ENCODE data around the gene SIK3.

The SIK3 gene

GRCh38 chr11:117127171-117127901, 29.1 kb upstream of the SIK3 start:
- H3K4me1 ChIP-seq (ENCODE audit: insufficient read depth, low read length), result no peaks in the 10 kb centered on the region
- no peak overlapping the region for H3K9ac ChIP-seq (ENCODE audit: low read depth, low read length)
- DNase-seq (no peak), ATAC-seq (ENCODE audit: insufficient read depth, low read depth) (no peak)
- no peak overlapping the region for H3K4me2 ChIP-seq (ENCODE audit: insufficient read depth, low read length)
- H3K27me3 ChIP-seq (ENCODE audit: insufficient read depth, low read length, poor library complexity), result peaks cover 3% of the 10 kb centered on the region
- H2AFZ ChIP-seq (ENCODE audit: low read depth, low read length), result no peak overlapping the region
- H3K79me2 ChIP-seq (ENCODE audit: insufficient read depth, low read length), result no peaks in the 10 kb centered on the region
- TF ChIP-seq CTCF (IDR thresholded peaks at IDR 0.05; ENCODE audit: borderline replicate concordance, extremely low read depth, low read length, poor library complexity, severe bottlenecking) (no peak), EZH2 (IDR thresholded peaks at IDR 0.05; ENCODE audit: borderline replicate concordance, low read depth, low read length, severe bottlenecking) (no peak)
- no peaks in the 10 kb centered on the region for H3K36me3 ChIP-seq (ENCODE audit: insufficient read depth, low read length)
- no peaks in the 10 kb centered on the region for H3K9me3 ChIP-seq (ENCODE audit: insufficient read depth, low read length, severe bottlenecking)
- no peak overlapping the region for H3K4me3 ChIP-seq (ENCODE audit: low read depth in 1 of 2, low read length in 2 of 2)
- no peak overlapping the region for H3K27ac ChIP-seq (ENCODE audit: low read length)
- no peaks in the 10 kb centered on the region for H4K20me1 ChIP-seq (ENCODE audit: insufficient read depth, low read length)

GRCh38 chr11:117126223-117126965, 28.2 kb upstream of the SIK3 start:
- Histone ChIP-seq H3K4me1 (ENCODE audit: insufficient read depth, low read length) (no peaks in the 10 kb centered on the region), H3K27ac (ENCODE audit: low read length) (no peak overlapping the region), H3K79me2 (ENCODE audit: insufficient read depth, low read length) (no peaks in the 10 kb centered on the region), H4K20me1 (ENCODE audit: insufficient read depth, low read length) (no peaks in the 10 kb centered on the region), H3K9me3 (ENCODE audit: insufficient read depth, low read length, severe bottlenecking) (no peaks in the 10 kb centered on the region), H2AFZ (ENCODE audit: low read depth, low read length) (no peak overlapping the region), H3K27me3 (ENCODE audit: insufficient read depth, low read length, poor library complexity) (peaks cover 3% of the 10 kb centered on the region), H3K4me3 (ENCODE audit: low read depth in 1 of 2, low read length in 2 of 2) (no peak overlapping the region), H3K4me2 (ENCODE audit: insufficient read depth, low read length) (no peak overlapping the region), H3K36me3 (ENCODE audit: insufficient read depth, low read length) (no peaks in the 10 kb centered on the region), H3K9ac (ENCODE audit: low read depth, low read length) (no peak overlapping the region)
- no peak for ATAC-seq (ENCODE audit: insufficient read depth, low read depth)
- TF ChIP-seq EZH2 (IDR thresholded peaks at IDR 0.05; ENCODE audit: borderline replicate concordance, low read depth, low read length, severe bottlenecking), result no peak
- no peak for TF ChIP-seq CTCF (IDR thresholded peaks at IDR 0.05; ENCODE audit: borderline replicate concordance, extremely low read depth, low read length, poor library complexity, severe bottlenecking)
- no peak for DNase-seq

GRCh38 chr11:117122556-117122955, 24.3 kb upstream of the SIK3 start:
- DNase-seq (no peak), ATAC-seq (ENCODE audit: insufficient read depth, low read depth) (no peak)
- no peaks in the 10 kb centered on the region for H3K79me2 ChIP-seq (ENCODE audit: insufficient read depth, low read length)
- H3K27ac ChIP-seq (ENCODE audit: low read length), result no peak overlapping the region
- no peaks in the 10 kb centered on the region for H4K20me1 ChIP-seq (ENCODE audit: insufficient read depth, low read length)
- H3K9ac ChIP-seq (ENCODE audit: low read depth, low read length), result no peak overlapping the region
- no peak overlapping the region for H3K4me2 ChIP-seq (ENCODE audit: insufficient read depth, low read length)
- no peak overlapping the region for H3K4me3 ChIP-seq (ENCODE audit: low read depth in 1 of 2, low read length in 2 of 2)
- no peak overlapping the region for H2AFZ ChIP-seq (ENCODE audit: low read depth, low read length)
- no peaks in the 10 kb centered on the region for H3K9me3 ChIP-seq (ENCODE audit: insufficient read depth, low read length, severe bottlenecking)
- no peaks in the 10 kb centered on the region for H3K4me1 ChIP-seq (ENCODE audit: insufficient read depth, low read length)
- TF ChIP-seq EZH2 (IDR thresholded peaks at IDR 0.05; ENCODE audit: borderline replicate concordance, low read depth, low read length, severe bottlenecking) (no peak), CTCF (IDR thresholded peaks at IDR 0.05; ENCODE audit: borderline replicate concordance, extremely low read depth, low read length, poor library complexity, severe bottlenecking) (no peak)
- H3K27me3 ChIP-seq (ENCODE audit: insufficient read depth, low read length, poor library complexity), result peaks cover 3% of the 10 kb centered on the region
- H3K36me3 ChIP-seq (ENCODE audit: insufficient read depth, low read length), result no peaks in the 10 kb centered on the region
